Endodermal cell (in vitro differentiated cells): ENCODE results near the gene RNF220. TPM values are rescaled to one million over a fixed set of nuclear protein-coding genes. Genes with fewer than 3 reads are reported as not detected.
A peak's percentile ranks its signal among the peaks of the same experiment; 100 is the strongest.

Experiments used
- DNase-seq: peaks from one replicate; pipeline ENCODE4 v3.0.0-alpha.2; 2017
- H3K27ac ChIP-seq: 2 replicates; pipeline ENCODE4 v1.5.1; 2013; ENCODE audit warnings: mild to moderate bottlenecking, low read depth, low read length, moderate library complexity
- H3K27me3 ChIP-seq: 2 replicates; pipeline ENCODE4 v1.6.1; 2013; ENCODE audit warnings: mild to moderate bottlenecking, low read length, moderate library complexity; ENCODE audit not compliant: insufficient read depth, control insufficient read depth, poor library complexity, severe bottlenecking
- H3K36me3 ChIP-seq: 2 replicates; pipeline ENCODE4 v1.7.0; 2013; ENCODE audit warnings: mild to moderate bottlenecking, low read length, moderate library complexity; ENCODE audit not compliant: control insufficient read depth, insufficient read depth
- H3K4me1 ChIP-seq: one replicate; pipeline ENCODE4 v1.7.0; 2013; ENCODE audit warnings: low read length; ENCODE audit not compliant: control insufficient read depth, insufficient read depth
- H3K4me3 ChIP-seq: 2 replicates; pipeline ENCODE4 v1.5.1; 2013; ENCODE audit warnings: mild to moderate bottlenecking, low read length, moderate library complexity
- H3K9ac ChIP-seq: 2 replicates; pipeline ENCODE4 v1.6.1; 2013; ENCODE audit warnings: mild to moderate bottlenecking, low read length, moderate library complexity; ENCODE audit not compliant: poor library complexity, severe bottlenecking; ENCODE audit errors: extremely low read depth
- H3K9me3 ChIP-seq: 2 replicates; pipeline ENCODE4 v1.6.1; 2013; ENCODE audit warnings: mild to moderate bottlenecking, low read length, moderate library complexity; ENCODE audit not compliant: control insufficient read depth
- H3K27ac Mint-ChIP-seq: 2 replicates; pipeline ENCODE4 v1.8.0; 2020; ENCODE audit warnings: mixed read lengths
- H3K27me3 Mint-ChIP-seq: 2 replicates; pipeline ENCODE4 v1.8.0; 2021; ENCODE audit warnings: mild to moderate bottlenecking, mixed read lengths; ENCODE audit not compliant: insufficient read depth
- H3K36me3 Mint-ChIP-seq: 2 replicates; pipeline ENCODE4 v1.8.0; 2020; ENCODE audit warnings: low read depth, mixed read lengths
- H3K4me1 Mint-ChIP-seq: 2 replicates; pipeline ENCODE4 v1.8.0; 2020; ENCODE audit warnings: mixed read lengths
- H3K4me3 Mint-ChIP-seq: 2 replicates; pipeline ENCODE4 v1.8.0; 2020; ENCODE audit warnings: mild to moderate bottlenecking, moderate library complexity, mixed read lengths
- H3K9me3 Mint-ChIP-seq: 2 replicates; pipeline ENCODE4 v1.8.0; 2020; ENCODE audit warnings: mild to moderate bottlenecking, mixed read lengths
- CTCF ChIP-seq: fragments of 200-600 bp; sonication (generic); conservative IDR thresholded peaks from 2 replicates; pipeline ENCODE4 v1.5.0; 2021; ENCODE audit warnings: antibody characterized with exemption, mild to moderate bottlenecking
- WGBS, 2 experiments: methylation state at CpG; one replicate each; pipeline versions ENCODE4 v1.1.5 to v1.1.7; 2013; ENCODE audit warnings: missing lambda C conversion rate in 2 of 2, mixed read lengths in 1 of 2; ENCODE audit not compliant: insufficient coverage in 1 of 2, insufficient read length in 1 of 2; 5-methylcytosine and 5-hydroxymethylcytosine counted together
- total RNA-seq, 2 donors: library from RNA; stranded (reverse); fragmentation: NEBNext Ultra II Directional in 1 of 2; extraction: Animal tissue kit (Norgen Biotek cat#: 25700) in 1 of 2; gene quantifications; 2 replicates in 1 of 2; 3 replicates in 1 of 2; pipeline ENCODE4 v1.2.1, GENCODE V29; 2021

The RNF220 gene
- total RNA-seq, 2 donors from 2014 or later: 94.6 to 95.5 TPM

- no peaks in the 10 kb centered on the region for H3K9me3 ChIP-seq
- Mint-ChIP-seq H3K4me3 (peak within 1 kb of the TSS; percentile 79), H3K27ac (peak within 1 kb of the TSS; percentile 95), H3K36me3 (peaks cover 2% of the 10 kb centered on the region), H3K9me3 (no peaks in the 10 kb centered on the region), H3K4me1 (peaks cover 15% of the 10 kb centered on the region), H3K27me3 (no peaks in the 10 kb centered on the region)
- peak; percentile 100 for DNase-seq
- TF ChIP-seq CTCF: no peak
- peak within 1 kb of the TSS; percentile 86 for H3K4me3 ChIP-seq
- no peaks in the 10 kb centered on the region for H3K4me1 ChIP-seq
- H3K36me3 ChIP-seq: no peaks in the 10 kb centered on the region
- H3K27ac ChIP-seq: peak within 1 kb of the TSS; percentile 82
- H3K27me3 ChIP-seq: no peaks in the 10 kb centered on the region
- H3K9ac ChIP-seq: peak within 1 kb of the TSS; percentile 73
- WGBS, 2 experiments: 1% methylated on average over 42 to 56 of the region's 56 CpGs
These were observed 269.3 kb downstream of the RNF220 start, which contains the start of the genes ARMH1 and TMEM53 for GRCh38 chr1:44674113-44675000. Gene ARMH1 (plus strand): TSS chr1:44674714. CDS start chr1:44689698, 14,984 bp downstream. Gene TMEM53 (minus strand): TSS chr1:44674481. CDS start chr1:44674391, 90 bp downstream.

DNA sequence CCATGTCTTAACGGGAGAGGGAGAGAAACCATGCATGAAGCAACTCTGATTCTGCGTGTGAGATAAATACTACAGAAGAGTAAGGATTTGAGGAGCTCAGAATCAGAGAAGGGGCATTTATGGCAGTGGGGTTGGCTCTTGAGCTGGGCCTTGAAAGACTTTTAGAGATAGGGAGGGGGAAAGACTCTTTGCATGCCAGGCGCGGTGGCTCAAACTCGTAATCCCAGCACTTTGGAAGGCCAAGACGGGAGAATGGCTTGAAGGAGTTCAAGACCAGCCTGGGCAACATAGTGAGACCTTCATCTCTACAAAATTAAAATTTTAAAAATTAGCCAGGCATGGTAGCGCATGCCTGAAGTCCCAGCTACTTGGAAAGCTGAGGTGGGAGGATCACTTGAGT lies 270.1 kb downstream of the RNF220 start:
- Histone ChIP-seq H3K27me3 (no peaks in the 10 kb centered on the region), H3K9ac (peak overlapping the region; percentile 54), H3K4me3 (peak overlapping the region; percentile 86), H3K36me3 (no peaks in the 10 kb centered on the region), H3K27ac (no peak overlapping the region), H3K9me3 (no peaks in the 10 kb centered on the region), H3K4me1 (no peaks in the 10 kb centered on the region)
- no peaks in the 10 kb centered on the region for H3K27me3 Mint-ChIP-seq
- DNase-seq: no peak
- TF ChIP-seq CTCF: no peak
- H3K36me3 Mint-ChIP-seq: peaks cover 6% of the 10 kb centered on the region
- H3K4me1 Mint-ChIP-seq: peaks cover 15% of the 10 kb centered on the region
- no peaks in the 10 kb centered on the region for H3K9me3 Mint-ChIP-seq
- peak overlapping the region; percentile 95 for H3K27ac Mint-ChIP-seq
- H3K4me3 Mint-ChIP-seq: peak overlapping the region; percentile 79
- WGBS, 2 experiments: 91 to 92% methylated on average over 7 of the region's 7 CpGs

GRCh38 chr1:44676484-44677200 lies 271.6 kb downstream of the RNF220 start:
- Histone ChIP-seq H3K36me3 (no peaks in the 10 kb centered on the region), H3K9ac (no peak overlapping the region), H3K9me3 (no peaks in the 10 kb centered on the region), H3K27me3 (no peaks in the 10 kb centered on the region), H3K27ac (no peak overlapping the region), H3K4me1 (no peaks in the 10 kb centered on the region), H3K4me3 (no peak overlapping the region)
- 85 to 87% methylated on average over 3 to 5 of the region's 5 CpGs for WGBS, 2 experiments
- no peak for TF ChIP-seq CTCF
- peaks cover 6% of the 10 kb centered on the region for H3K36me3 Mint-ChIP-seq
- no peaks in the 10 kb centered on the region for H3K27me3 Mint-ChIP-seq
- no peak for DNase-seq
- H3K27ac Mint-ChIP-seq: no peak overlapping the region
- no peaks in the 10 kb centered on the region for H3K9me3 Mint-ChIP-seq
- no peak overlapping the region for H3K4me3 Mint-ChIP-seq
- H3K4me1 Mint-ChIP-seq: peaks cover 17% of the 10 kb centered on the region
